Tongue (tissue), 2 donors: ENCODE results near the gene FYB2. TPM values are rescaled to one million over a fixed set of nuclear protein-coding genes. Genes with fewer than 3 reads are reported as not detected.
A peak's percentile ranks its signal among the peaks of the same experiment; 100 is the strongest.

Experiments
- DNase-seq: peaks from one replicate; pipeline ENCODE4 v3.0.0-alpha.2; 2015
- total RNA-seq: library from RNA; depleted of rRNA; stranded (reverse); fragments of >200 nt; gene quantifications from one replicate; pipeline ENCODE4 v1.2.3, GENCODE V29; 2014

FYB2 gene
- 0.31 TPM for total RNA-seq

- no peak for DNase-seq
Observed at GRCh38 chr1:56819387-56819899, at the start of gene FYB2. TSS of gene FYB2 (minus strand) at chr1:56819404. CDS start at chr1:56819290, 114 bp downstream.

GRCh38 chr1:56868761-56869160 lies 49.6 kb upstream of the FYB2 start:
- peak; percentile 4 for DNase-seq

GRCh38 chr1:56867491-56867890 lies 48.3 kb upstream of the FYB2 start:
- DNase-seq, result no peak

- no peak for DNase-seq
Observed at GRCh38 chr1:56866656-56867055, 47.5 kb upstream of the FYB2 start.

- DNase-seq, result no peak
Observed at GRCh38 chr1:56864430-56864829, 45.2 kb upstream of the FYB2 start.

- no peak for DNase-seq
Observed at GRCh38 chr1:56863265-56863992, 44.2 kb upstream of the FYB2 start.

- DNase-seq, result no peak
Observed at GRCh38 chr1:56859287-56859686, 40.1 kb upstream of the FYB2 start.

GRCh38 chr1:56856186-56856585 lies 37.0 kb upstream of the FYB2 start:
- DNase-seq, result no peak

GRCh38 chr1:56855190-56855589 lies 36.0 kb upstream of the FYB2 start:
- no peak for DNase-seq

- DNase-seq, result no peak
Observed at GRCh38 chr1:56854521-56855099, 35.4 kb upstream of the FYB2 start, which contains the start of gene C8A. TSS of gene C8A (plus strand) at chr1:56854797. CDS start at chr1:56854902, 105 bp downstream.

GRCh38 chr1:56852476-56852875 lies 33.3 kb upstream of the FYB2 start:
- no peak for DNase-seq

- no peak for DNase-seq
Observed at GRCh38 chr1:56850922-56851321, 31.7 kb upstream of the FYB2 start.

- DNase-seq, result no peak
Observed at GRCh38 chr1:56850411-56850810, 31.2 kb upstream of the FYB2 start.

GRCh38 chr1:56849750-56850149 lies 30.5 kb upstream of the FYB2 start:
- DNase-seq, result no peak

- DNase-seq, result no peak
Observed at GRCh38 chr1:56845343-56845742, 26.1 kb upstream of the FYB2 start.

- no peak for DNase-seq
Observed at GRCh38 chr1:56844545-56845136, 25.4 kb upstream of the FYB2 start.

GRCh38 chr1:56843544-56843943 lies 24.3 kb upstream of the FYB2 start:
- DNase-seq, result no peak

GRCh38 chr1:56838759-56839158 lies 19.6 kb upstream of the FYB2 start:
- DNase-seq, result no peak

- DNase-seq, result peak; percentile 24
Observed at GRCh38 chr1:56837244-56837939, 18.2 kb upstream of the FYB2 start.

- no peak for DNase-seq
Observed at GRCh38 chr1:56836359-56836758, 17.2 kb upstream of the FYB2 start.

GRCh38 chr1:56835657-56836056 lies 16.5 kb upstream of the FYB2 start:
- DNase-seq, result no peak

- no peak for DNase-seq
Observed at GRCh38 chr1:56834137-56834900, 15.1 kb upstream of the FYB2 start.
